Activated gamma-delta T cell (primary cell): ENCODE measurements around the gene LRRC8C.

Source experiments
- DNase-seq: peaks from one replicate; lab custom pipeline; 2025; lab: John Stamatoyannopoulos, UW

The LRRC8C gene

GRCh38 chr1:89633800-89634625, 1.1 kb downstream of the LRRC8C start:
- DNase-seq, result no peak

GRCh38 chr1:89635825-89636815, 3.2 kb downstream of the LRRC8C start:
- DNase-seq, result no peak

- no peak for DNase-seq
These were observed 4.6 kb downstream of the LRRC8C start for GRCh38 chr1:89637496-89637895.

- no peak for DNase-seq
These were observed 7.5 kb downstream of the LRRC8C start for GRCh38 chr1:89640440-89640839.

GRCh38 chr1:89641781-89642180, 8.9 kb downstream of the LRRC8C start:
- DNase-seq, result no peak

GRCh38 chr1:89643577-89643976, 10.7 kb downstream of the LRRC8C start:
- no peak for DNase-seq

GRCh38 chr1:89644119-89644814, 11.3 kb downstream of the LRRC8C start:
- DNase-seq, result no peak

- no peak for DNase-seq
These were observed 13.3 kb downstream of the LRRC8C start for GRCh38 chr1:89646259-89646658.

GRCh38 chr1:89649783-89650182, 16.9 kb downstream of the LRRC8C start:
- DNase-seq, result no peak

GRCh38 chr1:89652373-89652772, 19.5 kb downstream of the LRRC8C start:
- no peak for DNase-seq

- no peak for DNase-seq
These were observed 25.0 kb downstream of the LRRC8C start for GRCh38 chr1:89657886-89658285.

GRCh38 chr1:89659322-89660081, 26.6 kb downstream of the LRRC8C start:
- no peak for DNase-seq

GRCh38 chr1:89660224-89661061, 27.5 kb downstream of the LRRC8C start:
- DNase-seq, result no peak

GRCh38 chr1:89665941-89666340, 33.0 kb downstream of the LRRC8C start:
- no peak for DNase-seq

GRCh38 chr1:89666640-89667039, 33.7 kb downstream of the LRRC8C start:
- DNase-seq, result no peak

GRCh38 chr1:89667691-89668090, 34.8 kb downstream of the LRRC8C start:
- no peak for DNase-seq

- DNase-seq, result no peak
These were observed 36.0 kb downstream of the LRRC8C start for GRCh38 chr1:89668961-89669360.

- no peak for DNase-seq
These were observed 36.5 kb downstream of the LRRC8C start for GRCh38 chr1:89669441-89669840.

- no peak for DNase-seq
These were observed 37.2 kb downstream of the LRRC8C start for GRCh38 chr1:89670163-89670562.

GRCh38 chr1:89670711-89671110, 37.8 kb downstream of the LRRC8C start:
- DNase-seq, result no peak
